Muscle layer of duodenum (tissue), 2 donors: ENCODE measurements around the gene SLC6A6.

Experiments used
- H3K27ac ChIP-seq: one replicate; pipeline ENCODE4 v1.7.0; 2013; ENCODE audit warnings: mild to moderate bottlenecking, low read length
- H3K27me3 ChIP-seq: one replicate; pipeline ENCODE4 v1.7.0; 2013; ENCODE audit warnings: low read depth, mild to moderate bottlenecking, control low read depth, low read length
- H3K36me3 ChIP-seq, 2 donors: one replicate each; pipeline ENCODE4 v1.7.0; 2013; ENCODE audit warnings: low read length in 2 of 2, control low read depth in 1 of 2, mild to moderate bottlenecking in 1 of 2; ENCODE audit not compliant: insufficient read depth in 2 of 2, control insufficient read depth in 1 of 2
- H3K4me1 ChIP-seq, 2 donors: one replicate each; pipeline ENCODE4 v1.7.0; 2013; ENCODE audit warnings: low read length in 2 of 2, mild to moderate bottlenecking in 2 of 2, control low read depth in 1 of 2, moderate library complexity in 1 of 2; ENCODE audit not compliant: insufficient read depth in 2 of 2, control insufficient read depth in 1 of 2
- H3K4me3 ChIP-seq, 2 donors: one replicate each; pipeline ENCODE4 v1.7.0; 2013; ENCODE audit warnings: low read length in 2 of 2, low read depth in 1 of 2, mild to moderate bottlenecking in 1 of 2
- H3K9me3 ChIP-seq, 2 donors: one replicate each; pipeline ENCODE4 v1.7.0; 2013; ENCODE audit warnings: low read length in 2 of 2, control low read depth in 1 of 2, mild to moderate bottlenecking in 1 of 2; ENCODE audit not compliant: control insufficient read depth in 1 of 2
- donor health status: healthy.

The SLC6A6 gene

DNA sequence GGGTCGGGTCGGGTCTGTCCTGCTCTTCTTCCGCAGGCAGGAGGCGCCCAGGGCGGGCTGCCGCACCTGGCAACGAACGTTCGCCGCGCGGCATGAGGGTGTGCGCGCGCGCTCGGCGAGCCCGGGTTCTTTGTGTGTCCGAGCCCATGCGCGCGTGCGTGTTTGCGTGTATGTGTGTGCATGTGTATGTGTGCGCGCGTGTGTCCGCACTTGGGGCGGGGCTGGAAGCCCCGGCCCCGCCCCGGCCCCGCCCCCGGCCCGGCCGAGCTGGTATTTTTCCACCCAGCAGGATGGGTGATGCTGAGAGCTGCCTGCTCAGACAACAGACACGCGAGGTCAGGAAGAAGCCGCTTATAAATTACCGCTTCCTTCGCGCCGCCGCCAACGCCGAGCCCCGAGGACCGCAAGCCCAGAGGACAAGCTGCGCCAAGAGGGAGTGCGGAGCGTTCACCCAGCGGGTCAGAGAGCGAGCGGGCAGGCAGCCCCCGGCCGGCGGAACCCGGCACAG, at the start of gene SLC6A6:
TSS of gene SLC6A6 (plus strand) at position 303 of the 508 bp plus-strand sequence. CDS start 41,029 bp downstream, outside the sequence.
- Histone ChIP-seq H3K36me3 (no peaks in the 10 kb centered on the region), H3K27ac (peak within 1 kb of the TSS; percentile 67), H3K9me3 (no peaks in the 10 kb centered on the region), H3K4me3 (peak within 1 kb of the TSS; percentile 83 to 96), H3K27me3 (no peaks in the 10 kb centered on the region), H3K4me1 (peaks cover 6 to 39% of the 10 kb centered on the region in 2 donors)

DNA sequence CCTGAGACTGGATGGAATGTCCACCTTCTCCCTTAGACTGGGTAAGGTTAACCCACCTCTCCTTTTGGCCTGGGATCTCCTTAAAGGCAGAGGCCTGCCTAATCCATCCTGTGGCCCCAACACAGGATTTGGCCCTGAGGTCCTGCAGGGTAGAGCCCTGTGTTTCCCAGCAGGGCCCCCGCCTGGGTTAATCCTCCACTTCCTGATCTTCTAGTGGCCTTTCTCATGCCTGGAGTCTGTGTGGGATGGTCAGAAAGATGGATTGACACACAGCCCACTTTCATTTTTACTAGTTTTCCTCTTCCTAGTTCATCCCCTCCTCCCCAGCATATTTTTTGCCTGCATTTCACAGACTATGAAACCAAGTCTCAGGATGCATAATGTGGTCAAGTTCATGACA, 48.9 kb upstream of the SLC6A6 start:
- peaks cover 0 to 3% of the 10 kb centered on the region in 2 donors for H3K4me1 ChIP-seq
- no peaks in the 10 kb centered on the region for H3K36me3 ChIP-seq
- no peak overlapping the region for H3K27ac ChIP-seq
- no peaks in the 10 kb centered on the region for H3K27me3 ChIP-seq
- H3K4me3 ChIP-seq = no peak overlapping the region
- H3K9me3 ChIP-seq = no peaks in the 10 kb centered on the region

- Histone ChIP-seq H3K4me1 (peaks cover 0 to 10% of the 10 kb centered on the region in 2 donors), H3K27me3 (peaks cover 5% of the 10 kb centered on the region), H3K4me3 (no peak overlapping the region), H3K27ac (no peak overlapping the region), H3K36me3 (no peaks in the 10 kb centered on the region), H3K9me3 (no peaks in the 10 kb centered on the region)
Observed at GRCh38 chr3:14357463-14357862, 44.9 kb upstream of the SLC6A6 start.

DNA sequence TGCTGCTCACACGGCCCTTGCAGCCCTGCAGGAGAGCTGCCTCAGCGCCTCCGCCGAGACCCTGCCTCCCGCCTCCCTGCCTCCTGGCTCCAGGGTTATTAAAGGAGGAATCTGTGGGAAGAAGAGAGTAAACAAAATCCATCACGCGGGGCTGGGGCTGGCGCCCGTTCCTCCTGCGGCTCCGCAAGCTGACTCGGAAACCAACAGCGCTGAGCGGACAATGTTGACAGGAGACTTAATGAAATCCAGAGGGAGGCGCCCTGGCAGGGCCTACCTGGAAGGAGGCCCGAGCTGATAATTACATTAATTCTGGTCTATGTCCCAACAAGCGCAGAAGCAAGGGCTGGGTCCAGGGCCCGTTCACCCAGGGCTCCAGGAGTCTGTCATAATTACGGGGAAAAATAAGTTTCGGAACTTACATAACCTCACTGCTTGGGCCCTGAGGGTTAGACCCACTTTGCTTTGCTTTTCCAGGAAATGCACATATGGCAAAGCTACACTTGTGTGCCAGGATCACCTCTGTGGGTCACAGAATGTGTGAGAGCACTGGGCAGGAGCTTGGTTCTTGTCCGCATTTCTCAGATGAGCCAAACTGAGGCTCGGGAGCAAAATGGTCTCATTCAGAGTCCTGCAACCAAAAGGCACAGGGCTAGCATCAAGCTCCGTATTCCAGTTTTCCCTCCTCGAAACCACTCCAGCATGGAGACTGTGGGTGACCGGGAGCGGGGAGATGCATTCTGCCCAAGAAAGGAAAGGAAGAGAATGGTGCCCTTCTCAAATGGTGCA, 43.8 kb upstream of the SLC6A6 start:
- H3K27me3 ChIP-seq = peaks cover 5% of the 10 kb centered on the region
- H3K4me1 ChIP-seq = peaks cover 0 to 10% of the 10 kb centered on the region in 2 donors
- no peak overlapping the region for H3K27ac ChIP-seq
- no peaks in the 10 kb centered on the region for H3K9me3 ChIP-seq
- no peaks in the 10 kb centered on the region for H3K36me3 ChIP-seq
- peak overlapping the region in 1 of 2 donors; percentile 13 for H3K4me3 ChIP-seq

DNA sequence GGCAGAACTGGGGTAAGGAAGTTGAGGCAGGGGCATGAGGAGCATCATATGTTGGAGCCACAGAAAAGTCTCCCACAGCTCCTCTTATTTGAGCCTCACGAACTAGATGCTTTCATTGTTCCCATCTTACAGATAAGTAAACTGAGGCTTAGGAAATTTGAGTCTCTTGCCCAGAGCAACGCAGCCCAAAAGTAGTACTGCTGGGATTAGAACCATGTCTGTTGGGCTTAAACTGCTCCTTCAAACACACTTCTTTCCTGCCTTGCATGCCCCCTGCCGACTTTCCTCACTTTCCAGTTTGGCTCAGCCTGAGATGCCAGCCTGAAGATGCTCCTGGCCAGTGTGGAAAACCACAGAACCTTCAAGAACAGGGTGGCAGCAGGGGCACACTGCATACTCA, 43.1 kb upstream of the SLC6A6 start:
- Histone ChIP-seq H3K27me3 (peaks cover 5% of the 10 kb centered on the region), H3K4me3 (no peak overlapping the region), H3K4me1 (peaks cover 4 to 13% of the 10 kb centered on the region in 2 donors), H3K9me3 (no peaks in the 10 kb centered on the region), H3K36me3 (no peaks in the 10 kb centered on the region), H3K27ac (no peak overlapping the region)

DNA sequence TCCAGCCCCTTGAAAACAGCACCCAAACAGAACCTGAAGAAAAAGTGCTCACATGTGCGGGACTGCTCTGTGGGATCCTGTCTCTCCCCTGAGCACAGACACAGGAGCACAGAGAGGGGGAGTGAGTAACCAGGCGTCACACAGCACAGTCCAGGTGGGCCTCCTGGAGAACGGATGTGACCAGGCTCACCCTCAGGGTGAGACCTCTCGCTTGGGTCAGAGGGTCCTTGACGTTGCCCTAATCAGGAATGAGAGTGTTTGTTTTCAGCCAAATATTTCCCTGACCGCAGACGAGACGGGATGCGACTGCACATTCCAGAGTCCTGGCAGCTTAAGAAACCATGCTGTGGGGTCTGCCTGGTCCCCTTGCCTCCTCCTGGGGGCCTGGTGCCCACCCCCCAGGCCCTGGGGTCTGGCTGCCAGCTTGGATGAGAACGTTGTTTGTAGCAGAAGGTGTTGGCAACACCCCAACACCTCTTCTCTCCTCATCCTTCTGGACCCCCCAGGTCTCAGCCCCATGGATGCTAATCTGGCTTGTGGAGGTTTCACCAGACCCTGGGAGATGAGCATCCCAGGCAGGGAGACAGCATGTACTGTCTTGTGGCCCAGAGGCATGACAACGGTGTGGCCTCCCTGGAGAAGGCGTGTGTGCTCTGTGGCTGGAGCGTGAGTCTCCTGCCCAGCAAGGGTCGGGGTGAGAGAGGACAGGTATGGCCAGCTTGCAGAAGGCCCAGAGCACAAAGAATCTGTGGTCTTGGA, 42.1 kb upstream of the SLC6A6 start:
- Histone ChIP-seq H3K27me3 (peaks cover 5% of the 10 kb centered on the region), H3K36me3 (no peaks in the 10 kb centered on the region), H3K27ac (no peak overlapping the region), H3K4me1 (peaks cover 4 to 13% of the 10 kb centered on the region in 2 donors), H3K9me3 (no peaks in the 10 kb centered on the region), H3K4me3 (no peak overlapping the region)

DNA sequence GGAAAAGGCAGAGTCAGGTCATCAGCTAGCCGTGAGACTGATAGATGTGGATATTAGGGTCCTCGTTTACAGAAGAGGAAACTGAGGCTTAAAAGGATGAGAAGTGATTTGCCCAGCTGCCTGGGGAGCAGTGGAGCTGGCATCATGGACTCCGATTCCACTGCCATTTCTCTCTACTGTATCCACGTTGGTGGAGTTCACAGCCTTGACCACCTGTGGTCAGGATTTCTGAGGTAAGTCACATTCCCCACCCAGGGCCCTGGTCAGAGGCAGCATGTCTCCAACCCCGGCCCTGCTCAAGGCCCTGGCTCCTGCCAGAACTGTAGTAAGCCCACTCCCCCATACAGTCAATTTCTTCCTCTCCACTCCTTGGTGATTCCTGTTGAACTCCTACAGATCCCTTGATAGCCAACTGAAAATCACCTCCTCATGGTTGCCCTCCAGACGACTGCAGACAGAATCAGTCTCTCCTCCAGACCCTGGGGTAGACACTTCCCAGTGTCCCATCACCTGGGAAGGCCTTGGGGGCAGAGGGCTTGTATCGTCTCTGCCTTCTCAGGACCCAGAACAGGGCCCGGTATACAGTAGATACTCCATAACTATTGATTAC, 41.2 kb upstream of the SLC6A6 start:
- Histone ChIP-seq H3K4me1 (peaks cover 4 to 13% of the 10 kb centered on the region in 2 donors), H3K36me3 (no peaks in the 10 kb centered on the region), H3K27ac (no peak overlapping the region), H3K4me3 (no peak overlapping the region), H3K27me3 (peaks cover 5% of the 10 kb centered on the region), H3K9me3 (no peaks in the 10 kb centered on the region)

DNA sequence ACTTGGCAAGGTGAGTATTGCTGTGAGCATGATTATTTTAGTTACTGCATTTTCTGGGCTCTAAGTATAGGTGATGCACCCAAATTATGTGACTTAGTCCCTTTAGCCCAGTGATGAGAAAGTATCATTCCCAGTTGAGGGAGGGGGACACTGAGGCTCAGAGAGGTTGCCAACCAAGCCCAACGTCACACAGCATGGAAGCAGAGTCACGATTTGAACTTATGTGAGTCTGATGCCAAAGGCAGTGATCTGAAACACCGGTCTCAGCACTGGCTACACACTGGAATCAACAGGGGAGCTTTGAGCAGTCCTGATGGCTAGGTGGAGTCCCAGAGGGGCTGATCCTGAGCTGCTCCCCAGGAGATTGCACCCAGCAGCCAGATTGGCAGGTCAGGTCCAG, 39.5 kb upstream of the SLC6A6 start:
- H3K27me3 ChIP-seq = peaks cover 5% of the 10 kb centered on the region
- no peaks in the 10 kb centered on the region for H3K36me3 ChIP-seq
- H3K9me3 ChIP-seq = no peaks in the 10 kb centered on the region
- H3K4me3 ChIP-seq = no peak overlapping the region
- peaks cover 4 to 13% of the 10 kb centered on the region in 2 donors for H3K4me1 ChIP-seq
- H3K27ac ChIP-seq = no peak overlapping the region

DNA sequence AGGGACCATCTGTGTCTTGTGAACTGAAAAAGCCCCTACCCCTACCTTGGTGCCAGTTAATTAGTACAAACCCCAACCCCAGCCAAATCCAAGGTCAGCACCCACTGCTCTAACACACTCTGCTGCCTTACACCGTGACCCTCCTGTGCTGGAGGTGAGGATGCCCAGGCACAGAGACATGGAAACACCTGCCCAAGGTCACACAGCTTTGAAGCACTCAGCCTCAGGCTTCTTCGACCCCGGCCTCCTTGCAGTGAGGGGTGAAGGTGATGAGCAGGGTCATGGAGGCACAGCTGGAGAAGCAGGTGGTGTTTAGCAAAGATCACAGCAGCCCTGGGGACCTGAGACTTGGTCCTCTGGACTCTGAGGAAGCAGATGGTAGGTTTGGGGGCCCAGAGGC, 39.0 kb upstream of the SLC6A6 start:
- Histone ChIP-seq H3K9me3 (no peaks in the 10 kb centered on the region), H3K27ac (no peak overlapping the region), H3K4me1 (peaks cover 4 to 12% of the 10 kb centered on the region in 2 donors), H3K27me3 (peaks cover 5% of the 10 kb centered on the region), H3K4me3 (no peak overlapping the region), H3K36me3 (no peaks in the 10 kb centered on the region)

GRCh38 chr3:14363991-14364390, 38.4 kb upstream of the SLC6A6 start:
- H3K27me3 ChIP-seq = peaks cover 5% of the 10 kb centered on the region
- no peaks in the 10 kb centered on the region for H3K36me3 ChIP-seq
- peaks cover 4 to 6% of the 10 kb centered on the region in 2 donors for H3K4me1 ChIP-seq
- no peak overlapping the region for H3K4me3 ChIP-seq
- no peak overlapping the region for H3K27ac ChIP-seq
- no peaks in the 10 kb centered on the region for H3K9me3 ChIP-seq
